Measurements from ENCODE around the gene MRPL33.

MRPL33 gene

GRCh38 chr2:27790796-27791195, 19.3 kb downstream of the MRPL33 start:
- H3K27ac ChIP-seq (ENCODE audit: low read length): no peak overlapping the region
- no peaks in the 10 kb centered on the region for H3K27me3 ChIP-seq (replicated peaks; ENCODE audit: insufficient read depth, low read length)
- H3K4me2 ChIP-seq (ENCODE audit: low read depth, low read length): no peak overlapping the region
- H3F3A ChIP-seq (ENCODE audit: insufficient read depth, low read length): no peaks in the 10 kb centered on the region
- no peaks in the 10 kb centered on the region for H4K20me1 ChIP-seq (ENCODE audit: insufficient read depth, low read length)
- H2AFZ ChIP-seq (ENCODE audit: low read length): no peak overlapping the region
- no peaks in the 10 kb centered on the region for H3K4me1 ChIP-seq (ENCODE audit: low read length)
- H3K9me3 ChIP-seq (replicated peaks; ENCODE audit: insufficient read depth, low read length): no peaks in the 10 kb centered on the region
- H3K4me3 ChIP-seq (ENCODE audit: low read length): no peak overlapping the region
- no peaks in the 10 kb centered on the region for H3K36me3 ChIP-seq (replicated peaks; ENCODE audit: insufficient read depth, low read length)
- H3K79me2 ChIP-seq (ENCODE audit: low read length): no peaks in the 10 kb centered on the region
- DNase-seq: no peak
- no peak overlapping the region for H3K9ac ChIP-seq (ENCODE audit: low read length)
- no peaks in the 10 kb centered on the region for H3K9me2 ChIP-seq (replicated peaks; ENCODE audit: insufficient read depth, low read length)
- no peak for TF ChIP-seq EZH2 (optimal IDR thresholded peaks at IDR 0.05; ENCODE audit: low read depth, low read length)
- TF ChIP-seq CTCF (IDR thresholded peaks at IDR 0.05; ENCODE audit: low read length): no peak
- TF ChIP-seq EZH2phosphoT487 (IDR thresholded peaks at IDR 0.05; ENCODE audit: low read length): no peak

GRCh38 chr2:27792759-27793158, 21.2 kb downstream of the MRPL33 start:
- Histone ChIP-seq H2AFZ (ENCODE audit: low read length) (no peak overlapping the region), H3K4me2 (ENCODE audit: low read depth, low read length) (no peak overlapping the region), H4K20me1 (ENCODE audit: insufficient read depth, low read length) (no peaks in the 10 kb centered on the region), H3K79me2 (ENCODE audit: low read length) (no peaks in the 10 kb centered on the region), H3K9ac (ENCODE audit: low read length) (no peak overlapping the region), H3K36me3 (replicated peaks; ENCODE audit: insufficient read depth, low read length) (no peaks in the 10 kb centered on the region), H3K4me1 (ENCODE audit: low read length) (no peaks in the 10 kb centered on the region), H3K9me3 (replicated peaks; ENCODE audit: insufficient read depth, low read length) (no peaks in the 10 kb centered on the region), H3K4me3 (ENCODE audit: low read length) (no peak overlapping the region), H3K27ac (ENCODE audit: low read length) (no peak overlapping the region), H3F3A (ENCODE audit: insufficient read depth, low read length) (no peaks in the 10 kb centered on the region), H3K9me2 (replicated peaks; ENCODE audit: insufficient read depth, low read length) (no peaks in the 10 kb centered on the region), H3K27me3 (replicated peaks; ENCODE audit: insufficient read depth, low read length) (no peaks in the 10 kb centered on the region)
- no peak for DNase-seq
- no peak for TF ChIP-seq CTCF (IDR thresholded peaks at IDR 0.05; ENCODE audit: low read length)
- TF ChIP-seq EZH2 (optimal IDR thresholded peaks at IDR 0.05; ENCODE audit: low read depth, low read length): no peak
- TF ChIP-seq EZH2phosphoT487 (IDR thresholded peaks at IDR 0.05; ENCODE audit: low read length): no peak

- Histone ChIP-seq H3K36me3 (replicated peaks; ENCODE audit: insufficient read depth, low read length) (no peaks in the 10 kb centered on the region), H3K27ac (ENCODE audit: low read length) (no peak overlapping the region), H3F3A (ENCODE audit: insufficient read depth, low read length) (no peaks in the 10 kb centered on the region), H2AFZ (ENCODE audit: low read length) (no peak overlapping the region), H3K9ac (ENCODE audit: low read length) (no peak overlapping the region), H3K27me3 (replicated peaks; ENCODE audit: insufficient read depth, low read length) (no peaks in the 10 kb centered on the region), H3K4me1 (ENCODE audit: low read length) (no peaks in the 10 kb centered on the region), H4K20me1 (ENCODE audit: insufficient read depth, low read length) (no peaks in the 10 kb centered on the region), H3K4me3 (ENCODE audit: low read length) (no peak overlapping the region), H3K9me2 (replicated peaks; ENCODE audit: insufficient read depth, low read length) (no peaks in the 10 kb centered on the region), H3K9me3 (replicated peaks; ENCODE audit: insufficient read depth, low read length) (no peaks in the 10 kb centered on the region), H3K4me2 (ENCODE audit: low read depth, low read length) (no peak overlapping the region), H3K79me2 (ENCODE audit: low read length) (no peaks in the 10 kb centered on the region)
- TF ChIP-seq CTCF (IDR thresholded peaks at IDR 0.05; ENCODE audit: low read length): no peak
- no peak for DNase-seq
These were observed 23.7 kb downstream of the MRPL33 start for GRCh38 chr2:27795093-27795834.

All from MM.1S (cell line).